Stimulated activated CD4-positive, alpha-beta T cell treated with anti-CD3 and anti-CD28 coated beads, Interleukin-15, amount 100 ng/mL, for 48 hours (primary cell): ENCODE data around the gene CD79B.

Experiments
- DNase-seq, 2 donors: peaks; one replicate each; pipeline ENCODE4 v3.0.0-alpha.2; 2020; ENCODE audit warnings: low read depth in 2 of 2

CD79B gene

GRCh38 chr17:63931981-63932561, at the start of gene CD79B:
TSS of gene CD79B (minus strand) at chr17:63932331. CDS start at chr17:63932261, 70 bp downstream.
- DNase-seq, result peak in 1 of 2 donors; percentile 35

- no peak for DNase-seq
Measured at GRCh38 chr17:63978272-63979200, 46.4 kb upstream of the CD79B start.

GRCh38 chr17:63976702-63977101, 44.6 kb upstream of the CD79B start:
- no peak for DNase-seq

GRCh38 chr17:63975541-63976092, 43.5 kb upstream of the CD79B start:
- DNase-seq, result no peak

- DNase-seq, result no peak
Measured at GRCh38 chr17:63974594-63975192, 42.6 kb upstream of the CD79B start.

- no peak for DNase-seq
Measured at GRCh38 chr17:63973930-63974593, 41.9 kb upstream of the CD79B start.

GRCh38 chr17:63973247-63973646, 41.1 kb upstream of the CD79B start:
- DNase-seq, result no peak

- DNase-seq, result no peak
Measured at GRCh38 chr17:63972796-63973195, 40.7 kb upstream of the CD79B start, which contains the start of gene SCN4A. TSS of gene SCN4A (minus strand) at chr17:63972918. CDS start at chr17:63972841, 77 bp downstream.

- no peak for DNase-seq
Measured at GRCh38 chr17:63969278-63969677, 37.1 kb upstream of the CD79B start.

- DNase-seq, result no peak
Measured at GRCh38 chr17:63967953-63968352, 35.8 kb upstream of the CD79B start.

- peak in 1 of 2 donors; percentile 43 for DNase-seq
Measured at GRCh38 chr17:63966646-63967264, 34.6 kb upstream of the CD79B start.

GRCh38 chr17:63963123-63963522, 31.0 kb upstream of the CD79B start:
- no peak for DNase-seq

GRCh38 chr17:63962298-63962744, 30.2 kb upstream of the CD79B start:
- DNase-seq, result no peak

GRCh38 chr17:63961355-63962212, 29.5 kb upstream of the CD79B start:
- peak; percentile 38 to 39 for DNase-seq

GRCh38 chr17:63960430-63960829, 28.3 kb upstream of the CD79B start:
- DNase-seq, result no peak

- no peak for DNase-seq
Measured at GRCh38 chr17:63960006-63960405, 27.9 kb upstream of the CD79B start.

- no peak for DNase-seq
Measured at GRCh38 chr17:63956296-63956920, 24.3 kb upstream of the CD79B start.

- DNase-seq, result no peak
Measured at GRCh38 chr17:63955791-63956190, 23.7 kb upstream of the CD79B start.

- DNase-seq, result no peak
Measured at GRCh38 chr17:63955232-63955631, 23.1 kb upstream of the CD79B start.
